Measurements from ENCODE around the gene CTXN2. TPM values are rescaled to one million over a fixed set of nuclear protein-coding genes. Genes with fewer than 3 reads are reported as not detected.

Gene CTXN2
- total RNA-seq, 4 donors from 2014 or later: not detected

GRCh38 chr15:48202068-48202467, 10.6 kb downstream of the CTXN2 start:
- WGBS, 2 donors (ENCODE audit: low coverage in 1 of 2): 73% methylated on average over 1 of the region's 1 CpG; no CpG with 5 or more reads in 1 of the 2 donors
- no peak for ATAC-seq

GRCh38 chr15:48205981-48206380, 14.5 kb downstream of the CTXN2 start, which contains the start of gene SLC12A1:
SLC12A1 (plus strand) TSS chr15:48206302; CDS start chr15:48207720, 1,418 bp downstream.
- WGBS, 2 donors (ENCODE audit: low coverage in 1 of 2): 100% methylated on average over 1 of the region's 1 CpG
- TF ChIP-seq CTCF (IDR thresholded peaks at IDR 0.05) (no peak), POLR2A (IDR thresholded peaks at IDR 0.05) (no peak), POLR2AphosphoS5 (IDR thresholded peaks at IDR 0.05) (no peak), EP300 (IDR thresholded peaks at IDR 0.05) (no peak)
- no peak for ATAC-seq
- no peak within 1 kb of the TSS for H3K27ac ChIP-seq
- H3K27me3 ChIP-seq: no peaks in the 10 kb centered on the region
- H3K4me3 ChIP-seq: no peak within 1 kb of the TSS
- H3K9me3 ChIP-seq: no peaks in the 10 kb centered on the region
- no peaks in the 10 kb centered on the region for H3K4me1 ChIP-seq
- H3K36me3 ChIP-seq: no peaks in the 10 kb centered on the region

More at GRCh38 chr15:48202068-48202467, 10.6 kb downstream of the CTXN2 start:
- Histone ChIP-seq H3K27ac (no peak overlapping the region), H3K9me3 (no peaks in the 10 kb centered on the region), H3K4me3 (no peak overlapping the region), H3K36me3 (no peaks in the 10 kb centered on the region), H3K27me3 (no peaks in the 10 kb centered on the region), H3K4me1 (no peaks in the 10 kb centered on the region)
- TF ChIP-seq EP300 (IDR thresholded peaks at IDR 0.05) (no peak), POLR2A (IDR thresholded peaks at IDR 0.05) (no peak), CTCF (IDR thresholded peaks at IDR 0.05) (no peak)

- no peaks in the 10 kb centered on the region for H3K4me1 ChIP-seq
- ATAC-seq: no peak
- no peaks in the 10 kb centered on the region for H3K9me3 ChIP-seq
- TF ChIP-seq POLR2AphosphoS5 (IDR thresholded peaks at IDR 0.05) (no peak), POLR2A (IDR thresholded peaks at IDR 0.05) (no peak), CTCF (IDR thresholded peaks at IDR 0.05) (no peak), EP300 (IDR thresholded peaks at IDR 0.05) (no peak)
- WGBS, 2 donors (ENCODE audit: low coverage in 1 of 2): 48 to 70% methylated on average over 1 of the region's 1 CpG
- H3K27ac ChIP-seq: no peak overlapping the region
- no peaks in the 10 kb centered on the region for H3K27me3 ChIP-seq
- H3K36me3 ChIP-seq: no peaks in the 10 kb centered on the region
- H3K4me3 ChIP-seq: no peak overlapping the region
Observed at GRCh38 chr15:48221261-48221660, 29.8 kb downstream of the CTXN2 start.

GRCh38 chr15:48221885-48222284, 30.4 kb downstream of the CTXN2 start:
- Histone ChIP-seq H3K4me3 (no peak overlapping the region), H3K36me3 (no peaks in the 10 kb centered on the region), H3K4me1 (no peaks in the 10 kb centered on the region), H3K9me3 (no peaks in the 10 kb centered on the region), H3K27ac (no peak overlapping the region), H3K27me3 (no peaks in the 10 kb centered on the region)
- TF ChIP-seq POLR2AphosphoS5 (IDR thresholded peaks at IDR 0.05): no peak
- TF ChIP-seq EP300 (IDR thresholded peaks at IDR 0.05): no peak
- TF ChIP-seq CTCF (IDR thresholded peaks at IDR 0.05): no peak
- TF ChIP-seq POLR2A (IDR thresholded peaks at IDR 0.05): no peak
- ATAC-seq: no peak
- 75 to 77% methylated on average over 3 to 4 of the region's 4 CpGs for WGBS, 2 donors (ENCODE audit: low coverage in 1 of 2)

GRCh38 chr15:48222627-48223026, 31.2 kb downstream of the CTXN2 start:
- ATAC-seq: no peak
- Histone ChIP-seq H3K36me3 (no peaks in the 10 kb centered on the region), H3K9me3 (no peaks in the 10 kb centered on the region), H3K27me3 (no peaks in the 10 kb centered on the region), H3K4me3 (no peak overlapping the region), H3K27ac (no peak overlapping the region), H3K4me1 (no peaks in the 10 kb centered on the region)
- 33 to 86% methylated on average over 1 of the region's 1 CpG for WGBS, 2 donors (ENCODE audit: low coverage in 1 of 2)
- TF ChIP-seq EP300 (IDR thresholded peaks at IDR 0.05): no peak
- no peak for TF ChIP-seq POLR2AphosphoS5 (IDR thresholded peaks at IDR 0.05)
- no peak for TF ChIP-seq POLR2A (IDR thresholded peaks at IDR 0.05)
- TF ChIP-seq CTCF (IDR thresholded peaks at IDR 0.05): no peak
